ENCODE data around the gene FBN3.
"Not testable (repeated sequence)": the region's sequence is repeated elsewhere in the genome, so short reads cannot be mapped to it uniquely, and the experiment has no call there.

Gene FBN3

GRCh38 chr19:8149261-8150094 lies at the start of gene FBN3:
Gene FBN3 (minus strand): TSS chr19:8149592. CDS start chr19:8147480, 2,112 bp downstream.
- no peak for DNase-seq

GRCh38 chr19:8196271-8196927 lies 47.0 kb upstream of the FBN3 start:
- no peak for DNase-seq

GRCh38 chr19:8194528-8195267 lies 45.3 kb upstream of the FBN3 start:
- DNase-seq, result no peak

GRCh38 chr19:8192221-8192820 lies 42.9 kb upstream of the FBN3 start:
- no peak for DNase-seq

GRCh38 chr19:8185343-8186068 lies 36.1 kb upstream of the FBN3 start:
- DNase-seq, result no peak

- DNase-seq, result no peak
Measured at GRCh38 chr19:8184274-8184673, 34.9 kb upstream of the FBN3 start.

GRCh38 chr19:8180018-8180417 lies 30.6 kb upstream of the FBN3 start:
- DNase-seq, result no peak

GRCh38 chr19:8174706-8175105 lies 25.3 kb upstream of the FBN3 start:
- no peak for DNase-seq

- DNase-seq, result no peak
Measured at GRCh38 chr19:8168537-8168936, 19.1 kb upstream of the FBN3 start.

- no peak for DNase-seq
Measured at GRCh38 chr19:8167985-8168384, 18.6 kb upstream of the FBN3 start.

GRCh38 chr19:8163759-8164158 lies 14.4 kb upstream of the FBN3 start:
- no peak for DNase-seq

GRCh38 chr19:8161135-8161646 lies 11.8 kb upstream of the FBN3 start:
- DNase-seq, result no peak

- DNase-seq, result not testable (repeated sequence)
Measured at GRCh38 chr19:8159322-8159721, 9.9 kb upstream of the FBN3 start.

GRCh38 chr19:8158411-8159074 lies 9.2 kb upstream of the FBN3 start:
- no peak for DNase-seq

GRCh38 chr19:8155318-8155717 lies 5.9 kb upstream of the FBN3 start:
- no peak for DNase-seq

- DNase-seq, result not testable (repeated sequence)
Measured at GRCh38 chr19:8154014-8154413, 4.6 kb upstream of the FBN3 start.

- no peak for DNase-seq
Measured at GRCh38 chr19:8151767-8152035, 2.3 kb upstream of the FBN3 start.

- DNase-seq, result no peak
Measured at GRCh38 chr19:8150998-8151766, 1.8 kb upstream of the FBN3 start.

- no peak for DNase-seq
Measured at GRCh38 chr19:8150178-8150865, 930 bp upstream of the FBN3 start.

GRCh38 chr19:8148410-8149260 lies 757 bp downstream of the FBN3 start:
- DNase-seq, result no peak

Measured in SIG-M5 (cell line).